Naive thymus-derived CD8-positive, alpha-beta T cell (primary cell): Measurements from ENCODE around the gene KLRC4. TPM values are rescaled to one million over a fixed set of nuclear protein-coding genes. Genes with fewer than 3 reads are reported as not detected.
"Not testable (repeated sequence)": the region's sequence is repeated elsewhere in the genome, so short reads cannot be mapped to it uniquely, and the experiment has no call there.

Experiments
- ATAC-seq, 2 donors: fragments of 150-1000 bp; cut with Tn5 transposase in 1 of 2; sonication (Bioruptor Pico), chemical (Tn5 transposase) in 1 of 2; 1 replicate in 1 of 2; 2 replicates in 1 of 2; pipeline ENCODE4 v1.10.0; 2021; ENCODE audit warnings: mild to moderate bottlenecking in 2 of 2, moderate library complexity in 2 of 2
- POLR2A ChIA-PET: fragments of 350-600 bp; sonication (Branson Sonifier 250); formaldehyde crosslinking; loops from one replicate; lab custom pipeline; 2021; ENCODE audit warnings: antibody characterized with exemption; lab: Charles Lee
- DNase-seq, 10 donors: peaks; one replicate each; pipeline versions ENCODE4 v3.0.0 to v3.0.0-alpha.2; 2020 to 2022
- H3K27ac Mint-ChIP-seq, 10 donors: one replicate each; pipeline ENCODE4 v1.8.0; 2020 to 2022; ENCODE audit warnings: mild to moderate bottlenecking in 10 of 10, mixed read lengths in 10 of 10, moderate library complexity in 4 of 10, inconsistent platforms in 1 of 10
- H3K27me3 Mint-ChIP-seq, 5 donors: one replicate each; pipeline ENCODE4 v1.8.0; 2021 to 2022; ENCODE audit warnings: mixed read lengths in 5 of 5
- H3K36me3 Mint-ChIP-seq, 3 donors: one replicate each; pipeline ENCODE4 v1.8.0; 2020 to 2022; ENCODE audit warnings: mixed read lengths in 3 of 3, mild to moderate bottlenecking in 2 of 3, inconsistent platforms in 1 of 3
- H3K4me1 Mint-ChIP-seq, 4 donors: one replicate each; pipeline ENCODE4 v1.8.0; 2021 to 2022; ENCODE audit warnings: mixed read lengths in 4 of 4
- H3K4me3 Mint-ChIP-seq, 10 donors: one replicate each; pipeline ENCODE4 v1.8.0; 2020 to 2022; ENCODE audit warnings: mild to moderate bottlenecking in 10 of 10, mixed read lengths in 10 of 10, moderate library complexity in 6 of 10, inconsistent platforms in 1 of 10
- H3K9me3 Mint-ChIP-seq, 9 donors: one replicate each; pipeline ENCODE4 v1.8.0; 2020 to 2022; ENCODE audit warnings: mixed read lengths in 9 of 9, mild to moderate bottlenecking in 3 of 9, inconsistent platforms in 1 of 9, moderate library complexity in 1 of 9
- polyA plus RNA-seq, 3 donors: library from polyadenylated mRNA; unstranded; fragments of 300-500 nt; fragmentation: Illumina TruSeq; gene quantifications; one replicate each; pipeline ENCODE4 v1.2.3, GENCODE V29; 2021
- total RNA-seq, 8 experiments: library from RNA in 2 of 8; stranded (reverse) in 2 of 8; gene quantifications; one replicate each; pipeline ENCODE4 v1.2.3 and lab custom pipeline; 2021 to 2026

KLRC4 gene
- total and polyA plus RNA-seq, 5 experiments from 2014 or later: 1.3 to 57.6 (median 31.8) TPM

DNA sequence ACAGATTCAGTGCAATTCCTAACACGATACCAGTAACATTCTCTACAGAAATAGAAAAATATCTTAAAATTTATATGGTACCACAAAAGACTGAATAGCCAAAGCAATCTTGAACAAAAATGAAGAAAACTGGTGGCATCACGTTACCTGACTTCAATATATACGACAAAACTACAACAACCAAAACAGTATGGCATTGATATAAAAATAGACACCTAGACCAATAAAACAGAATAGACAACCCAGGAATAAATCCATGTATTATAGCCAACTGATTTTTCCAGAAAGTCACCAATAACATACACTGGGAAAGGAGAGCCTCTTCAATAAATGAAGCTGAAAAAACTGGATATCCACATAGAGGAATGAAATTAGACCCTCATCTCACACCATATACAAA, 25.4 kb downstream of the KLRC4 start:
- H3K27me3 Mint-ChIP-seq: no peaks in the 10 kb centered on the region
- DNase-seq (no peak), ATAC-seq (no peak)
- peaks cover 58 to 86% (median 76%) of the 10 kb centered on the region in 3 donors for H3K36me3 Mint-ChIP-seq
- H3K9me3 Mint-ChIP-seq: peaks cover 0 to 4% (median 0%) of the 10 kb centered on the region in 9 donors
- H3K4me3 Mint-ChIP-seq: peak overlapping the region; percentile 85 to 96 (median 90)
- POLR2A ChIA-PET: interaction anchor here (0.6 to 5.9 kb wide), 5 partner anchors 10 to 170 kb away, joined by 3 to 57 read pairs (median 7); partner anchors contain the start of gene KLRC4
- peaks cover 28 to 56% (median 39%) of the 10 kb centered on the region in 4 donors for H3K4me1 Mint-ChIP-seq
- H3K27ac Mint-ChIP-seq: peak overlapping the region; percentile 86 to 98 (median 94)

- peaks cover 28 to 66% (median 55%) of the 10 kb centered on the region in 4 donors for H3K4me1 Mint-ChIP-seq
- peaks cover 46 to 92% (median 83%) of the 10 kb centered on the region in 3 donors for H3K36me3 Mint-ChIP-seq
- peaks cover 0 to 4% (median 0%) of the 10 kb centered on the region in 9 donors for H3K9me3 Mint-ChIP-seq
- peak overlapping the region; percentile 81 to 98 (median 94) for H3K27ac Mint-ChIP-seq
- POLR2A ChIA-PET: interaction anchor here (0.8 to 3.6 kb wide), 9 partner anchors 10 to 179 kb away, joined by 3 to 34 read pairs (median 5); no protein-coding TSS in a partner anchor
- peak overlapping the region; percentile 85 to 96 (median 90) for H3K4me3 Mint-ChIP-seq
- DNase-seq (no peak), ATAC-seq (peak; percentile 44 to 60)
- H3K27me3 Mint-ChIP-seq: no peaks in the 10 kb centered on the region
Observed at GRCh38 chr12:10381928-10382628, 27.5 kb downstream of the KLRC4 start.

GRCh38 chr12:10378737-10379136, 30.8 kb downstream of the KLRC4 start:
- POLR2A ChIA-PET, H3K27me3 Mint-ChIP-seq, H3K9me3 Mint-ChIP-seq, ATAC-seq, DNase-seq: not testable (repeated sequence)
- peaks cover 21 to 90% (median 74%) of the 10 kb centered on the region in 3 donors for H3K36me3 Mint-ChIP-seq
- H3K27ac Mint-ChIP-seq: peak overlapping the region in 9 of 10 donors; percentile 44 to 98 (median 65)
- peaks cover 33 to 84% (median 69%) of the 10 kb centered on the region in 4 donors for H3K4me1 Mint-ChIP-seq
- peak overlapping the region in 9 of 10 donors; percentile 3 to 61 (median 44) for H3K4me3 Mint-ChIP-seq

DNA sequence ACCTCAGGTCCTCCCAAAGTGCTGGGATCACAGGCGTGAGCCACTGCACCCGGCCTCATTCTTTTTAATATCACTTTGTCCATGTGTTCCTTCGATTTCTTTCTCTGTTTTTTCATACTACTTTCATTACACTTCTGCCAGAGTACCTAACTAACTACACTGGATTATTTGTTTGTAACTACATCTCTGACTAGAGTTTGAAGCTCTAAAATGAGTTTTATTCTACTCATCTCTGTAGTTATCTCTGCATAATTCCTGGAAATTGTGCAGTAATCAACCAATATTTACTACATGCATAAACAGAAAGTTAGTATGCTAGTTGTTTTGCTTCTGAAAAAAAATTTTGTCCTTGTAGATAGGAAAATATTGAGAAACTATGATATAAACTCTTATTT, 34.9 kb downstream of the KLRC4 start:
- Mint-ChIP-seq H3K27me3 (no peaks in the 10 kb centered on the region), H3K4me3 (peak overlapping the region; percentile 61 to 88 (median 76)), H3K4me1 (peaks cover 39 to 90% (median 73%) of the 10 kb centered on the region in 4 donors), H3K36me3 (peaks cover 13 to 88% (median 65%) of the 10 kb centered on the region in 3 donors), H3K9me3 (no peaks in the 10 kb centered on the region), H3K27ac (peak overlapping the region in 7 of 10 donors; percentile 84 to 97 (median 94))
- no peak for DNase-seq
- ATAC-seq: no peak
- POLR2A ChIA-PET: interaction anchor here (0.8 to 3.3 kb wide), 9 partner anchors 8 to 184 kb away, joined by 3 to 17 read pairs (median 6); partner anchors contain the start of gene KLRC4

DNA sequence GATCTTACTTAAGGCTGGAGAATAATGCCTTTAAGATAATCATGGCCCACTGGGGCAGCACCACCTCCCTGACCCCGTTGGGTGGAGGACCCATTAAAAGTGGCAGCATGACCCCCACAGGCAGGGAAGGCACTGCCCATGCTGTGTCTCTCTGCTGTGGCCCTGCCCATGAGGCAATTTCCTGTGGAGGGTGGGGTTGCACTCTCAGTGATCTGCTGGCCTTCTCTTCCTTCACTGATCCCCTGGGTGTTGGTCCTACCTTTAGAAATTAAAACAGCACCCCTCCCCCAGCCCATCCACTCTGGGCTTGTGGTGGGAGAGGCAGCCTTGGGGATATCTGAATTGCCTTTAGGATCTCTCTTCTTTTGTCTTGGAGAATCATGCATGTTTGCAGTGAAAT, 37.0 kb downstream of the KLRC4 start:
- POLR2A ChIA-PET: interaction anchor here (1.1 to 3.2 kb wide), 2 partner anchors 14 to 182 kb away, joined by 4 to 17 read pairs; no protein-coding TSS in a partner anchor
- no peak for DNase-seq
- peak overlapping the region; percentile 16 to 87 (median 71) for H3K4me3 Mint-ChIP-seq
- H3K36me3 Mint-ChIP-seq: peaks cover 21 to 88% (median 64%) of the 10 kb centered on the region in 3 donors
- no peaks in the 10 kb centered on the region for H3K27me3 Mint-ChIP-seq
- ATAC-seq: peak; percentile 38 to 43
- peaks cover 50 to 87% (median 70%) of the 10 kb centered on the region in 4 donors for H3K4me1 Mint-ChIP-seq
- H3K27ac Mint-ChIP-seq: peak overlapping the region in 7 of 10 donors; percentile 84 to 97 (median 93)
- peaks cover 0 to 11% (median 0%) of the 10 kb centered on the region in 9 donors for H3K9me3 Mint-ChIP-seq

DNA sequence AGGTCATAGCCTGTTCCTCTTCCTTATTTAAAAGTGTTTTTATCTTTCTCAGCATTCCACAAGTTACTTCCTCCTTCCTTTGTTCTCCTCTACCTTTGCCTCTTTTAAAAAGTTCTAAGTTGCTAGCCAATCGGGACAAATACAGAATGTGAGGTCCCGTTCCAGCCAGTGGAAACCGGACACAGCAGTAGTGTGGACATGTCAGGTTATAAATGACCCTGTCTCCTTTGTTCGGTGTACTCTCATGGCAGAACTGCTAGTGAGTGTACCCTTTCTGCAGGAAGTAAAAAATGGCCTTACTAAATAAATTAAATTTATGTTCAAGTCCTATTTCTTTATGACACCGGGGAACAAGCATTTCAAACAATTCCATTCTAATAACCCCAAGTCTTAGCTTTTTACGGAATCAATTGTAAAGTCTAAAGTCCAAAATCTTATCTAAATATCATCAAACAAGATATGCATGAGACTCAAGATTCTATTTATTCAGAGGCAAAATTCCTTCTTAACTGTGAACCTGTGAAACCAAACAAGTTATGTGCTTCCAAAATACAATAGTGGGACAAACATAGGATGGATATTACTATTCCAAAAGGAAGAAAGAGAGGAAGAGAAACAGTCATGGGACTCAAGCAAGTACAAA, 37.5 kb downstream of the KLRC4 start:
- Mint-ChIP-seq H3K4me3 (peak overlapping the region; percentile 36 to 87 (median 71)), H3K4me1 (peaks cover 50 to 83% (median 71%) of the 10 kb centered on the region in 4 donors), H3K36me3 (peaks cover 24 to 88% (median 65%) of the 10 kb centered on the region in 3 donors), H3K27ac (peak overlapping the region in 7 of 10 donors; percentile 84 to 97 (median 93)), H3K9me3 (peaks cover 0 to 11% (median 0%) of the 10 kb centered on the region in 9 donors)
- ATAC-seq, H3K27me3 Mint-ChIP-seq, DNase-seq: not testable (repeated sequence)
- POLR2A ChIA-PET: interaction anchor here (0.7 to 3.2 kb wide), 4 partner anchors 8 to 188 kb away, joined by 3 to 17 read pairs (median 4); no protein-coding TSS in a partner anchor

DNA sequence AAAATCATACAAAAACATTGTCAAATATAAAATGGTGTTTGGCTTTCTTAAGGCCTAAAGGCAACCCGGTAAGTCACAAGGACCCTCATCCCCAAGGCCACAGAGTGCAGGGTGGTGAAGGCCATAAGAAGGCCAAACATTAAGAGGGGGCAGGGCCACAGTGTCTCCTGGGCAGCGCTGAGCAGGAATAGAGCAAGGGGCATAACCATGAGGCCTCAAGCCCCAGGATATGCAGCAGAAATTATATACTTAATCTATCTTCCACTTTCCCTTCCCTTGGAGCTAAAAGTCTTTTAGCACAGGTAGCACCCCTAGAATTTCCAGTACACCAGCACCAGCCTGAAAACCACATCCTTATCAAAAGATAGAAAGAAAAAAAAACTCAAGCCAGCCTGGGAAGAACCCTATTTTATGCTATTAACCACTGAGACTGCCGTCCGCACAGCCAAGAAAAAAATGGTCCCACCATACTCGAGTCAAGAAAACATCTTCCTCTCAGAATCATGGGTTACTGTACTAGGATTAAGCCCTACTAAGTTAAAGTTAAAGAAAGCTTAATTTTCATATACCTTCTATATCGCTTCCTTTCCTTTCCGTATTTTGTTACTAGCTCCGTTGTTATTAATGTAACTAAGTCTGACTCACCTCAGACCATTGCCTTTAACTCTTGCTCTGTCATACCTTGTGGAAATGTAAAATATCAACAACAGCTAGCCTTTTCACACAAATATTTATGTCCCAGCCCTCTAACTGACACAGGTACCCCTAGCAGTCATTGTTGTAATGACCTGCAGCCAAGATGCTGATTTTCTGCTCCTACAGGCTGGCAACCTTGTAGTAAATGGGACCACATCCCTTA, 39.8 kb downstream of the KLRC4 start:
- peak; percentile 13 to 15 for ATAC-seq
- H3K4me1 Mint-ChIP-seq: peaks cover 44 to 68% (median 58%) of the 10 kb centered on the region in 4 donors

DNA sequence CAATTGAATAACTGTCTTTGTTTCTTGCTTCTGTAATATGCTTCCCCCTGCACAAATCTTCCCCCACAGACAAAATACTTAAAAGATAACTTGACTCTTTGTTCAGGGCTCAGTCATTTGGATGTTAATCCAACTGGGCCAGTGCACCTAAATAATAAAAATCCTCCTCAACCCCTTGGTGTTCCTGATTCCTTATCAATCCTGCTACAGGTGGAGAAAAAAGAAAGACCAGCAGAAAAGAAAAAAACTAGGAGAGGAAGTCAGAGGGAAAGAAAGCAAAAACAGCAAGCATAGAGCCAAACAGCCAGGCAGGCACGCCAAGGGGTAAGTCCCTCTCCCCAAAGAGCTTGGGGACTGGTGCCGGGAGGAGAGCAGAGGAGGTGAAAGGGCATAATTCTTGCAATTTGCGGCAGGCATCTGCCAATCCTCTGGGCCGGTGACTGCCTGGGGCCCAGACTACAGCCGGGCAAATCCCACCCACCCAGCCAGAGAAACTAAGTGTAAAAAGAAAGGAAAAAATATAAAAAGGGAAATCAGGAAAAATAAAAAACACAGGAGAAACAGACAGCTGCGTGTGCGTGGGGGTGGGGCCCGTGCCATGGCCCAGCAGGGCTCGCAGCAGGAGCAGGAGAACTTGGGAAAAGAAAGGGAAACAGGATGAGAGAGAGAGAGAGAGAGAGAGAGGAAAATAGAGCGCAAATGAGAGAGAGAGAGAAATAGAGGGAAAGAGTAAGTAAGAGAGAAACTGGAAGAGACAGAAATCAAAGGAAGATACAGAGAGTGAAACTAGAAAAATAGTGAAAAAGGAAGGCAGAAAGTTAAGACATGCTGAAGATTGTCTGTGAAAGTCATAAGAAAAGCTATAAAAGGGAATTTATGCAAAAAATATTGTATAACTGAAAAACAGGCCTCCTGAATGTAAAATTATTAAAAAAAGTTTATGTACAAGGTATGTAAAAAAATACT, 41.1 kb downstream of the KLRC4 start:
- Mint-ChIP-seq H3K27ac (peak overlapping the region in 3 of 10 donors; percentile 89 to 97 (median 97)), H3K27me3 (no peaks in the 10 kb centered on the region), H3K4me3 (peak overlapping the region; percentile 10 to 86 (median 76)), H3K36me3 (peaks cover 21 to 60% (median 45%) of the 10 kb centered on the region in 3 donors), H3K9me3 (peaks cover 0 to 11% (median 0%) of the 10 kb centered on the region in 9 donors), H3K4me1 (peaks cover 39 to 55% (median 47%) of the 10 kb centered on the region in 4 donors)
- POLR2A ChIA-PET: interaction anchor here (0.5 to 5.2 kb wide), 6 partner anchors 8 to 242 kb away, joined by 3 to 57 read pairs (median 20); no protein-coding TSS in a partner anchor
- DNase-seq (no peak), ATAC-seq (no peak)

More for the DNA sequence above, 39.8 kb downstream of the KLRC4 start:
- Mint-ChIP-seq H3K36me3 (peaks cover 21 to 73% (median 55%) of the 10 kb centered on the region in 3 donors), H3K4me3 (peak overlapping the region; percentile 57 to 89 (median 82)), H3K9me3 (peaks cover 0 to 11% (median 0%) of the 10 kb centered on the region in 9 donors), H3K27me3 (no peaks in the 10 kb centered on the region), H3K27ac (peak overlapping the region in 7 of 10 donors; percentile 84 to 97 (median 93))
- POLR2A ChIA-PET: interaction anchor here (0.9 to 2.2 kb wide), 9 partner anchors 11 to 193 kb away, joined by 3 to 7 read pairs (median 4); no protein-coding TSS in a partner anchor
- peak in 1 of 10 donors; percentile 18 for DNase-seq

GRCh38 chr12:10367714-10368113, 41.8 kb downstream of the KLRC4 start:
- Mint-ChIP-seq H3K9me3 (peaks cover 0 to 11% (median 0%) of the 10 kb centered on the region in 9 donors), H3K27ac (peak overlapping the region in 3 of 10 donors; percentile 89 to 97 (median 97)), H3K4me3 (peak overlapping the region in 9 of 10 donors; percentile 65 to 86 (median 77)), H3K4me1 (peaks cover 34 to 50% (median 40%) of the 10 kb centered on the region in 4 donors), H3K36me3 (peaks cover 21 to 57% (median 41%) of the 10 kb centered on the region in 3 donors)
- not testable (repeated sequence) for H3K27me3 Mint-ChIP-seq, ATAC-seq, DNase-seq
- POLR2A ChIA-PET: interaction anchor here (0.9 to 5.2 kb wide), 8 partner anchors 14 to 192 kb away, joined by 5 to 57 read pairs (median 24); no protein-coding TSS in a partner anchor

DNA sequence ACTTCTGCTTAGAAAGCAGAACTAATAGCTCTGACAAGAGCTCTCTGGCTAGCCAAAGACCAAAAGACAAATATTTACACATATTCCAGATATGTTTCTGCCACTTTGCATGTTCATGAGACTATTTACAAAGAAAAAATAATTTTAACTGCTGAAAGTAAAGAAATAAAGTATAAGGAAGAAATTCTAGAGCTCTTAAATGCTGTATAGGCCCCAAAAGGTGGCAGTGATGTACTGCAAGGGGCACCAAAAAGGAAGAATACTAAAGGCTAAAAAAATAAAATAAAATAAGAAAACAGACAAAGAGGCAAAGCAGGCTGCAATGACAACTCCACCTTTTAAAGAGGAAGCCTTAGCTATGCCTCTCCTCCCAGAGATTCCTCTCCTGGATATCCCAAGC, 42.7 kb downstream of the KLRC4 start:
- POLR2A ChIA-PET: interaction anchor here (0.6 to 5.2 kb wide), 16 partner anchors 8 to 201 kb away, joined by 3 to 57 read pairs (median 6); partner anchors contain the start of gene KLRC4
- H3K36me3 Mint-ChIP-seq: peaks cover 21 to 51% (median 34%) of the 10 kb centered on the region in 3 donors
- peaks cover 25 to 42% (median 36%) of the 10 kb centered on the region in 4 donors for H3K4me1 Mint-ChIP-seq
- peak overlapping the region in 4 of 10 donors; percentile 7 to 74 (median 46) for H3K4me3 Mint-ChIP-seq
- no peaks in the 10 kb centered on the region for H3K27me3 Mint-ChIP-seq
- ATAC-seq: peak; percentile 8 to 41
- DNase-seq: peak in 4 of 10 donors; percentile 39 to 67 (median 52)
- no peak overlapping the region for H3K27ac Mint-ChIP-seq
- H3K9me3 Mint-ChIP-seq: peaks cover 0 to 11% (median 0%) of the 10 kb centered on the region in 9 donors
